B cell (primary cell): Measurements from ENCODE around the gene C15orf39. TPM values are rescaled to one million over a fixed set of nuclear protein-coding genes. Genes with fewer than 3 reads are reported as not detected.

Experiments used
- ATAC-seq: fragments of 200-7000 bp; cut with Tn5 transposase; one replicate; pipeline ENCODE4 v1.10.0; 2021; ENCODE audit warnings: low read depth, mild to moderate bottlenecking, moderate number of reproducible peaks, moderate library complexity
- CTCF ChIA-PET: fragments of 350-600 bp; sonication (Branson Sonifier 250); formaldehyde crosslinking; loops from one replicate; lab custom pipeline; 2021; ENCODE audit warnings: antibody characterized with exemption, inconsistent platforms; lab: Charles Lee
- POLR2A ChIA-PET: fragments of 350-600 bp; sonication (Branson Sonifier 250); formaldehyde crosslinking; loops from one replicate; lab custom pipeline; 2021; ENCODE audit warnings: antibody characterized with exemption; lab: Charles Lee
- DNase-seq: peaks from one replicate; pipeline ENCODE4 v3.0.0; 2013
- H2AFZ ChIP-seq: 2 replicates; pipeline ENCODE4 v1.6.1; 2012; ENCODE audit warnings: mild to moderate bottlenecking, low read depth, low read length; ENCODE audit not compliant: insufficient read depth, poor library complexity, severe bottlenecking
- H3K27ac ChIP-seq, 2 donors: 1 replicate in 1 of 2; 2 replicates in 1 of 2; pipeline ENCODE4 v1.5.1; 2012 to 2013; ENCODE audit warnings: low read length in 2 of 2, mild to moderate bottlenecking in 2 of 2, moderate library complexity in 1 of 2
- H3K27me3 ChIP-seq, 4 experiments: fragments of 200-600 bp in 1 of 4; sonication (generic) in 1 of 4; replicated peaks in 1 of 4; 1 replicate in 2 of 4; 2 replicates in 2 of 4; pipeline versions ENCODE4 v1.6.1 to v1.7.0; 2013 to 2016; ENCODE audit warnings: low read length in 3 of 4, mild to moderate bottlenecking in 2 of 4, mixed read lengths in 1 of 4, moderate library complexity in 1 of 4; ENCODE audit not compliant: insufficient read depth in 4 of 4, control insufficient read depth in 3 of 4; ENCODE audit errors: control extremely low read depth in 1 of 4
- H3K36me3 ChIP-seq, 2 experiments: replicated peaks in 1 of 2; 1 replicate in 1 of 2; 2 replicates in 1 of 2; pipeline versions ENCODE4 v1.6.1 to v1.7.1; 2013; ENCODE audit warnings: low read length in 1 of 2; ENCODE audit not compliant: insufficient read depth in 2 of 2, control insufficient read depth in 1 of 2; ENCODE audit errors: control extremely low read depth in 1 of 2, extremely low read depth in 1 of 2
- H3K4me1 ChIP-seq, 2 donors: fragments of 200-600 bp in 1 of 2; sonication (generic) in 1 of 2; 1 replicate in 1 of 2; 2 replicates in 1 of 2; pipeline versions ENCODE4 v1.5.1 to v1.6.1; 2013 to 2017; ENCODE audit warnings: low read length in 2 of 2; ENCODE audit not compliant: control insufficient read depth in 2 of 2, insufficient read depth in 2 of 2
- H3K4me2 ChIP-seq: replicated peaks from 2 replicates; pipeline ENCODE3; 2012; ENCODE audit warnings: mild to moderate bottlenecking, low read depth, low read length; ENCODE audit not compliant: poor library complexity, severe bottlenecking
- H3K4me3 ChIP-seq, 5 experiments: fragments of 200-600 bp in 1 of 5; sonication (generic) in 1 of 5; 1 replicate in 3 of 5; 2 replicates in 2 of 5; pipeline versions ENCODE4 v1.5.1 to v1.7.0; 2011 to 2016; ENCODE audit warnings: low read length in 4 of 5, mild to moderate bottlenecking in 4 of 5, low read depth in 2 of 5, control low read depth in 1 of 5, moderate library complexity in 1 of 5; ENCODE audit not compliant: insufficient read depth in 1 of 5; ENCODE audit errors: control extremely low read depth in 1 of 5, extremely low read depth in 1 of 5
- H3K79me2 ChIP-seq: fragments of 200-600 bp; sonication (generic); one replicate; pipeline ENCODE4 v1.6.0; 2016; ENCODE audit warnings: low read length; ENCODE audit not compliant: control insufficient read depth, insufficient read depth
- H3K9ac ChIP-seq: fragments of 200-600 bp; sonication (generic); 2 replicates; pipeline ENCODE4 v1.6.1; 2017; ENCODE audit warnings: mild to moderate bottlenecking, low read length, moderate library complexity
- H3K9me3 ChIP-seq, 3 donors: one replicate each; pipeline versions ENCODE4 v1.6.1 to v1.7.1; 2013; ENCODE audit warnings: low read length in 2 of 3; ENCODE audit not compliant: control insufficient read depth in 2 of 3, insufficient read depth in 1 of 3; ENCODE audit errors: control extremely low read depth in 1 of 3
- H4K20me1 ChIP-seq: 2 replicates; pipeline ENCODE4 v1.6.0; 2012; ENCODE audit warnings: mild to moderate bottlenecking, low read length; ENCODE audit not compliant: insufficient read depth, control insufficient read depth, poor library complexity, severe bottlenecking
- H3K27ac Mint-ChIP-seq: one replicate; pipeline ENCODE4 v1.8.0; 2021; ENCODE audit warnings: mixed read lengths
- H3K27me3 Mint-ChIP-seq: one replicate; pipeline ENCODE4 v1.8.0; 2021; ENCODE audit warnings: mixed read lengths
- H3K4me1 Mint-ChIP-seq: one replicate; pipeline ENCODE4 v1.8.0; 2021; ENCODE audit warnings: mixed read lengths
- H3K4me3 Mint-ChIP-seq: one replicate; pipeline ENCODE4 v1.8.0; 2021; ENCODE audit warnings: mixed read lengths
- H3K9me3 Mint-ChIP-seq: one replicate; pipeline ENCODE4 v1.8.0; 2022; ENCODE audit warnings: mixed read lengths; ENCODE audit not compliant: insufficient read depth
- EZH2 ChIP-seq: IDR thresholded peaks from 2 replicates; pipeline ENCODE4 v1.6.1; 2012; ENCODE audit warnings: borderline replicate concordance, low read depth, mild to moderate bottlenecking, moderate library complexity, low read length; ENCODE audit not compliant: insufficient read depth, poor library complexity, severe bottlenecking
- WGBS: methylation state at CpG from one replicate; pipeline ENCODE4 v1.1.5; 2013; ENCODE audit warnings: missing lambda C conversion rate; ENCODE audit not compliant: insufficient coverage; 5-methylcytosine and 5-hydroxymethylcytosine counted together
- intact Hi-C: fragments of 100-400 bp; cut with micrococcal nuclease; formaldehyde crosslinking; loops from one replicate; pipeline ENCODE4 v1.10.0; 2022
- polyA plus RNA-seq: library from polyadenylated mRNA; depleted of rRNA; stranded (reverse); fragments of >200 nt; gene quantifications from 2 replicates; pipeline ENCODE4 v1.2.3, GENCODE V29; 2012
- total RNA-seq, 2 donors: library from RNA; stranded (reverse); fragments of 120-200 nt in 1 of 2; gene quantifications; 1 replicate in 1 of 2; 2 replicates in 1 of 2; pipeline versions ENCODE4 v1.2.3 to v1.2.4, GENCODE V29; 2013 to 2022
- TF ChIP-seq, protein P1 (sequence below): fragments of 200-600 bp; IDR thresholded peaks from one replicate; pipeline ENCODE4 v1.8.0; 2022; ENCODE audit warnings: antibody characterized with exemption, mild to moderate bottlenecking

C15orf39 gene
- total and polyA plus RNA-seq, 2 donors (not counting 1 experiment from before 2014, with no cell fraction given): 12.4 to 72.7 TPM

DNA sequence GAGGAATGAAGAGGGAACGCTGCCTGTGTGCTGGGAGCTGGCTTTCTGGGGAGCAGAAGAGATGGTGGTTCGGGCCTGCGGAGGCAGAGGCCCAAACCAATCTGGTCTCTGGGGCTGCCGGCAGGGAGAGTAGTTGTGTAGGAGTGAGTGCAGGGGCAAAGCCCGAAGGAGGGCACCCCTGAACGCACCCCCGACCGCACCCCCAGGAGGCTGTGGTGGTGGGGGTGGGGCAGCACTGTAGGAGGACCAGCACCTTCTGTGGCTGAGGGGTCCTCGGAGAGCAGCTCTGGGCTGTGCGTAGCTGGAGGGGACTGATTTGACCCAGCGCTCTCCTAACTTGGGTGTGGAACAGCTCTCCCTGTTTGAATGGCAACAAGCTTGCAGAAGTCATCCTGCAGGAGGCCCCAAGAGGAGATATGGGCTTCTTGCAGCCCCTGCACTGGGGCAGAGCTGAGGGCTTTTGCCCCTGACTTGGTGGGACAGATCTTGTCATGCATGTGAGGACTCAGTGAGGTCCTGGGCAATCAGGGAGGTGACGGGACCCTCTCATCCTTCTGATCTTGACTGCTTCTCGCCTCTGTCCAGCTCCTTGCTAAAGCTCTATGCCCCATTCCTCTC, 26.1 kb downstream of the C15orf39 start:
- ATAC-seq (no peak), DNase-seq (no peak)
- 92% methylated on average over 8 of the region's 13 CpGs for WGBS
- H3K79me2 ChIP-seq: no peaks in the 10 kb centered on the region
- CTCF ChIA-PET: no interaction called here
- no peak overlapping the region for H3K27ac Mint-ChIP-seq
- H3K9me3 Mint-ChIP-seq: no peaks in the 10 kb centered on the region
- no peak overlapping the region for H3K4me2 ChIP-seq
- no peak overlapping the region for H2AFZ ChIP-seq
- H4K20me1 ChIP-seq: no peaks in the 10 kb centered on the region
- TF ChIP-seq EZH2: no peak
- TF ChIP-seq, protein P1, sequence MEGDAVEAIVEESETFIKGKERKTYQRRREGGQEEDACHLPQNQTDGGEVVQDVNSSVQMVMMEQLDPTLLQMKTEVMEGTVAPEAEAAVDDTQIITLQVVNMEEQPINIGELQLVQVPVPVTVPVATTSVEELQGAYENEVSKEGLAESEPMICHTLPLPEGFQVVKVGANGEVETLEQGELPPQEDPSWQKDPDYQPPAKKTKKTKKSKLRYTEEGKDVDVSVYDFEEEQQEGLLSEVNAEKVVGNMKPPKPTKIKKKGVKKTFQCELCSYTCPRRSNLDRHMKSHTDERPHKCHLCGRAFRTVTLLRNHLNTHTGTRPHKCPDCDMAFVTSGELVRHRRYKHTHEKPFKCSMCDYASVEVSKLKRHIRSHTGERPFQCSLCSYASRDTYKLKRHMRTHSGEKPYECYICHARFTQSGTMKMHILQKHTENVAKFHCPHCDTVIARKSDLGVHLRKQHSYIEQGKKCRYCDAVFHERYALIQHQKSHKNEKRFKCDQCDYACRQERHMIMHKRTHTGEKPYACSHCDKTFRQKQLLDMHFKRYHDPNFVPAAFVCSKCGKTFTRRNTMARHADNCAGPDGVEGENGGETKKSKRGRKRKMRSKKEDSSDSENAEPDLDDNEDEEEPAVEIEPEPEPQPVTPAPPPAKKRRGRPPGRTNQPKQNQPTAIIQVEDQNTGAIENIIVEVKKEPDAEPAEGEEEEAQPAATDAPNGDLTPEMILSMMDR: no peak
- no peaks in the 10 kb centered on the region for H3K4me1 Mint-ChIP-seq
- peaks cover 0 to 7% (median 0%) of the 10 kb centered on the region in 3 donors for H3K9me3 ChIP-seq
- H3K36me3 ChIP-seq: no peaks in the 10 kb centered on the region
- no peak overlapping the region for H3K4me3 ChIP-seq
- peaks cover 0 to 8% (median 3%) of the 10 kb centered on the region in 4 experiments for H3K27me3 ChIP-seq
- no peaks in the 10 kb centered on the region for H3K4me1 ChIP-seq
- H3K9ac ChIP-seq: no peak overlapping the region
- no peak overlapping the region for H3K4me3 Mint-ChIP-seq
- intact Hi-C loops: no loop called here
- peaks cover 17% of the 10 kb centered on the region for H3K27me3 Mint-ChIP-seq
- POLR2A ChIA-PET: no interaction called here
- no peak overlapping the region for H3K27ac ChIP-seq

GRCh38 chr15:75228787-75229186, 27.1 kb downstream of the C15orf39 start:
- H4K20me1 ChIP-seq: no peaks in the 10 kb centered on the region
- ATAC-seq (no peak), DNase-seq (no peak)
- H3K4me2 ChIP-seq: no peak overlapping the region
- TF ChIP-seq EZH2: no peak
- TF ChIP-seq, protein P1: no peak
- no peak overlapping the region for H3K4me3 ChIP-seq
- H3K4me1 Mint-ChIP-seq: no peaks in the 10 kb centered on the region
- no peak overlapping the region for H3K9ac ChIP-seq
- H3K4me1 ChIP-seq: no peaks in the 10 kb centered on the region
- no peak overlapping the region for H3K27ac ChIP-seq
- H3K27ac Mint-ChIP-seq: no peak overlapping the region
- no peaks in the 10 kb centered on the region for H3K79me2 ChIP-seq
- H3K36me3 ChIP-seq: no peaks in the 10 kb centered on the region
- no peaks in the 10 kb centered on the region for H3K9me3 Mint-ChIP-seq
- intact Hi-C loops: no loop called here
- H3K9me3 ChIP-seq: peaks cover 0 to 7% (median 0%) of the 10 kb centered on the region in 3 donors
- 96% methylated on average over 4 of the region's 9 CpGs for WGBS
- CTCF ChIA-PET: no interaction called here
- H2AFZ ChIP-seq: no peak overlapping the region
- H3K27me3 Mint-ChIP-seq: peaks cover 17% of the 10 kb centered on the region
- POLR2A ChIA-PET: no interaction called here
- no peak overlapping the region for H3K4me3 Mint-ChIP-seq
- peaks cover 0 to 12% (median 4%) of the 10 kb centered on the region in 4 experiments for H3K27me3 ChIP-seq
